ENCODE data around the gene RNF39. TPM values are rescaled to one million over a fixed set of nuclear protein-coding genes. Genes with fewer than 3 reads are reported as not detected.

The RNF39 gene
- total RNA-seq, 1 donor from 2014 or later, result not detected

Other genes with a start within 250 kb of the RNF39 start
- 1.1 and 1.2 TPM in 2 replicates for gene HLA-G, start 247.9 kb downstream of the RNF39 start, total RNA-seq
- 1,569 and 1,592 TPM in 2 replicates for gene HLA-A, start 133.2 kb downstream of the RNF39 start, total RNA-seq
- 76.0 and 78.2 TPM in 2 replicates for gene POLR1H, start 14.5 kb downstream of the RNF39 start, total RNA-seq
- 55.9 and 56.1 TPM in 2 replicates for gene PPP1R11, start 8.6 kb downstream of the RNF39 start, total RNA-seq
- not detected in 2 replicates for gene TRIM31, start 37.3 kb upstream of the RNF39 start, total RNA-seq
- not detected in 2 replicates for gene TRIM40, start 60.4 kb upstream of the RNF39 start, total RNA-seq
- 0.09 TPM in 1 of 2 replicates, not detected in the other for gene TRIM10, start 85.4 kb upstream of the RNF39 start, total RNA-seq
- gene TRIM15, start 87.8 kb upstream of the RNF39 start, total RNA-seq, result 0.41 and 0.46 TPM in 2 replicates
- gene TRIM26, start 137.6 kb upstream of the RNF39 start, total RNA-seq, result 49.9 and 51.5 TPM in 2 replicates